ENCODE measurements around the gene KIN.
A peak's percentile ranks its signal among the peaks of the same experiment; 100 is the strongest.

DNA sequence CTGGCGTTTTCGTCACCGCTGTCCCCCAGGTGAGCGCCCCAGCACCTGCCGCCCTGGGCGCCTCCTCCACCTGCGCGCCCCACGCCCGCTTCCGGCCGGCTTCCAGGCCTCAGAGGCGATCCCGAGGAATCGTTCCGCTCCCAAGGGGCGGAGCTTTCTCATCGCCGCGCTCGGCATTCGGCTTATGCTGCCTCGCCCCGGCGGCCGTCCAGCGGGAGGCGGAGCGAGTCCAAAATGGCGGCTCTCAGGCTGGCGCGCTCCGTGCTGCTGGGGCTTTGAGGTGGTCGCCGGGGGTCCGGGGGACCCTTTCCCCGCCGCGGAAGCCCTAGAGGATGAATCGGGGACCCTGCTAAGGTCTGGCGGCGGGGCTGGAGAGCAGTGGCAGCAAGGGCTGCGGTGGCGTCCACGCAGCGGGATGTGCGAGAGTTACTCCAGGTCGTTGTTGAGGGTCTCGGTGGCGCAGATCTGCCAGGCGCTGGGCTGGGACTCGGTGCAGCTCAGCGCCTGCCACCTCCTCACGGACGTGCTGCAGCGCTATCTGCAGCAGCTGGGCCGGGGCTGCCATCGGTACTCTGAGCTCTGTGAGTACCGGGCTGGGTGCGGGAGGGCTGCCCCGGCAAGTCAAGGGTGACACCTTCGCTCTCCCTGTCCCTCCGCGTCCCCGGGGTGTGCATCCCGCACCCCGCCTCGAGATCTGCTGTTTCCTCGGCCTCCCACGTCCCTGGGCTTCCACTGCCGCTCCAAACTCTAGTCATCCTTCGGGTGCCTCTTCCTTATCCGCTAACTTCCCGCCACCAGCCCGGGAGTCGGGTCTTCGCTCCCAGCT, 30.7 kb upstream of the KIN start, which contains the start of gene TAF3:
- TF ChIP-seq, protein P1, sequence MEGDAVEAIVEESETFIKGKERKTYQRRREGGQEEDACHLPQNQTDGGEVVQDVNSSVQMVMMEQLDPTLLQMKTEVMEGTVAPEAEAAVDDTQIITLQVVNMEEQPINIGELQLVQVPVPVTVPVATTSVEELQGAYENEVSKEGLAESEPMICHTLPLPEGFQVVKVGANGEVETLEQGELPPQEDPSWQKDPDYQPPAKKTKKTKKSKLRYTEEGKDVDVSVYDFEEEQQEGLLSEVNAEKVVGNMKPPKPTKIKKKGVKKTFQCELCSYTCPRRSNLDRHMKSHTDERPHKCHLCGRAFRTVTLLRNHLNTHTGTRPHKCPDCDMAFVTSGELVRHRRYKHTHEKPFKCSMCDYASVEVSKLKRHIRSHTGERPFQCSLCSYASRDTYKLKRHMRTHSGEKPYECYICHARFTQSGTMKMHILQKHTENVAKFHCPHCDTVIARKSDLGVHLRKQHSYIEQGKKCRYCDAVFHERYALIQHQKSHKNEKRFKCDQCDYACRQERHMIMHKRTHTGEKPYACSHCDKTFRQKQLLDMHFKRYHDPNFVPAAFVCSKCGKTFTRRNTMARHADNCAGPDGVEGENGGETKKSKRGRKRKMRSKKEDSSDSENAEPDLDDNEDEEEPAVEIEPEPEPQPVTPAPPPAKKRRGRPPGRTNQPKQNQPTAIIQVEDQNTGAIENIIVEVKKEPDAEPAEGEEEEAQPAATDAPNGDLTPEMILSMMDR (IDR thresholded peaks at IDR 0.05) = peak in 1 of 6 experiments; percentile 36
- TF ChIP-seq POLR2A (IDR thresholded peaks at IDR 0.05) = peak in 1 of 4 donors; percentile 69

Measured in esophagus squamous epithelium (tissue), 4 donors.